ENCODE measurements around the gene BLTP1. TPM values are rescaled to one million over a fixed set of nuclear protein-coding genes. Genes with fewer than 3 reads are reported as not detected.

Gene BLTP1
- total RNA-seq, 1 experiment from 2014 or later, result 28.0 TPM

GRCh38 chr4:122117743-122118142, 34.4 kb upstream of the BLTP1 start:
- no peak for TF ChIP-seq CTCF (IDR thresholded peaks at IDR 0.05; ENCODE audit: unreplicated experiment)
- Mint-ChIP-seq H3K4me3 (ENCODE audit: unreplicated experiment) (no peak overlapping the region), H3K27me3 (ENCODE audit: insufficient read depth, unreplicated experiment) (no peaks in the 10 kb centered on the region), H3K36me3 (ENCODE audit: insufficient read depth, unreplicated experiment) (no peaks in the 10 kb centered on the region), H3K4me1 (ENCODE audit: insufficient read depth, unreplicated experiment) (peaks cover 12% of the 10 kb centered on the region), H3K27ac (ENCODE audit: low read depth, unreplicated experiment) (no peak overlapping the region), H3K9me3 (ENCODE audit: unreplicated experiment) (no peaks in the 10 kb centered on the region)
- POLR2A ChIA-PET, result no interaction called here
- CTCF ChIA-PET, result no interaction called here
- no TSS peak for BruUV-seq (replicated peaks)
- DNase-seq (ENCODE audit: unreplicated experiment), result peak; percentile 7
- intact Hi-C loops (cut with micrococcal nuclease), result no loop called here

GRCh38 chr4:122118243-122118642, 33.9 kb upstream of the BLTP1 start:
- no peak overlapping the region for H3K27ac Mint-ChIP-seq (ENCODE audit: low read depth, unreplicated experiment)
- no peaks in the 10 kb centered on the region for H3K36me3 Mint-ChIP-seq (ENCODE audit: insufficient read depth, unreplicated experiment)
- ChIA-PET POLR2A (no interaction called here), CTCF (no interaction called here)
- no peaks in the 10 kb centered on the region for H3K9me3 Mint-ChIP-seq (ENCODE audit: unreplicated experiment)
- peaks cover 12% of the 10 kb centered on the region for H3K4me1 Mint-ChIP-seq (ENCODE audit: insufficient read depth, unreplicated experiment)
- no peak for DNase-seq (ENCODE audit: unreplicated experiment)
- H3K27me3 Mint-ChIP-seq (ENCODE audit: insufficient read depth, unreplicated experiment), result no peaks in the 10 kb centered on the region
- intact Hi-C loops (cut with micrococcal nuclease), result no loop called here
- TF ChIP-seq CTCF (IDR thresholded peaks at IDR 0.05; ENCODE audit: unreplicated experiment), result no peak
- H3K4me3 Mint-ChIP-seq (ENCODE audit: unreplicated experiment), result no peak overlapping the region
- BruUV-seq (replicated peaks), result no TSS peak

GRCh38 chr4:122119739-122120138, 32.4 kb upstream of the BLTP1 start:
- Mint-ChIP-seq H3K27ac (ENCODE audit: low read depth, unreplicated experiment) (no peak overlapping the region), H3K27me3 (ENCODE audit: insufficient read depth, unreplicated experiment) (no peaks in the 10 kb centered on the region), H3K4me1 (ENCODE audit: insufficient read depth, unreplicated experiment) (peaks cover 12% of the 10 kb centered on the region), H3K9me3 (ENCODE audit: unreplicated experiment) (no peaks in the 10 kb centered on the region), H3K36me3 (ENCODE audit: insufficient read depth, unreplicated experiment) (no peaks in the 10 kb centered on the region), H3K4me3 (ENCODE audit: unreplicated experiment) (no peak overlapping the region)
- ChIA-PET CTCF (no interaction called here), POLR2A (no interaction called here)
- BruUV-seq (replicated peaks), result no TSS peak
- no peak for TF ChIP-seq CTCF (IDR thresholded peaks at IDR 0.05; ENCODE audit: unreplicated experiment)
- intact Hi-C loops (cut with micrococcal nuclease), result no loop called here
- DNase-seq (ENCODE audit: unreplicated experiment), result no peak

- no peak for TF ChIP-seq CTCF (IDR thresholded peaks at IDR 0.05; ENCODE audit: unreplicated experiment)
- ChIA-PET POLR2A (no interaction called here), CTCF (interaction anchor here (0.6 kb wide), 1 partner anchor 1207 kb away, joined by 4 read pairs; no protein-coding TSS in a partner anchor)
- Mint-ChIP-seq H3K27ac (ENCODE audit: low read depth, unreplicated experiment) (no peak overlapping the region), H3K4me1 (ENCODE audit: insufficient read depth, unreplicated experiment) (peaks cover 12% of the 10 kb centered on the region), H3K9me3 (ENCODE audit: unreplicated experiment) (no peaks in the 10 kb centered on the region), H3K27me3 (ENCODE audit: insufficient read depth, unreplicated experiment) (no peaks in the 10 kb centered on the region), H3K36me3 (ENCODE audit: insufficient read depth, unreplicated experiment) (no peaks in the 10 kb centered on the region), H3K4me3 (ENCODE audit: unreplicated experiment) (no peak overlapping the region)
- intact Hi-C loops (cut with micrococcal nuclease), result no loop called here
- DNase-seq (ENCODE audit: unreplicated experiment), result no peak
- BruUV-seq (replicated peaks), result no TSS peak
Measured at GRCh38 chr4:122121593-122121992, 30.5 kb upstream of the BLTP1 start.

Data from MCF 10A (cell line).